Stimulated activated CD4-positive, alpha-beta T cell treated with anti-CD3 and anti-CD28 coated beads, Interleukin-1b, Interleukin-23, amount 100 ng/mL, for 4 hours (primary cell): Measurements from ENCODE around the gene KIF18A.
"Not testable (repeated sequence)": the region's sequence is repeated elsewhere in the genome, so short reads cannot be mapped to it uniquely, and the experiment has no call there.

Source experiments
- DNase-seq, 2 donors: peaks; one replicate each; pipeline ENCODE4 v3.0.0-alpha.2; 2020; ENCODE audit warnings: low read depth in 2 of 2

Gene KIF18A

GRCh38 chr11:28106353-28107043 is 1.5 kb downstream of the KIF18A start:
- no peak for DNase-seq

- no peak for DNase-seq
Observed at GRCh38 chr11:28105869-28106268, 2.1 kb downstream of the KIF18A start.

GRCh38 chr11:28104984-28105383 is 3.0 kb downstream of the KIF18A start:
- no peak for DNase-seq

- DNase-seq, result no peak
Observed at GRCh38 chr11:28104425-28104824, 3.5 kb downstream of the KIF18A start.

GRCh38 chr11:28102300-28102699 is 5.7 kb downstream of the KIF18A start:
- not testable (repeated sequence) for DNase-seq

- no peak for DNase-seq
Observed at GRCh38 chr11:28100665-28101064, 7.3 kb downstream of the KIF18A start.

- DNase-seq, result no peak
Observed at GRCh38 chr11:28099715-28100114, 8.2 kb downstream of the KIF18A start.

- no peak for DNase-seq
Observed at GRCh38 chr11:28098257-28098656, 9.7 kb downstream of the KIF18A start.

GRCh38 chr11:28092786-28093185 is 15.2 kb downstream of the KIF18A start:
- DNase-seq, result no peak

GRCh38 chr11:28090052-28090749 is 17.8 kb downstream of the KIF18A start:
- no peak for DNase-seq

GRCh38 chr11:28089378-28089777 is 18.6 kb downstream of the KIF18A start:
- no peak for DNase-seq

GRCh38 chr11:28087693-28088092 is 20.3 kb downstream of the KIF18A start:
- not testable (repeated sequence) for DNase-seq

- not testable (repeated sequence) for DNase-seq
Observed at GRCh38 chr11:28087192-28087591, 20.8 kb downstream of the KIF18A start.

GRCh38 chr11:28086569-28086968 is 21.4 kb downstream of the KIF18A start:
- DNase-seq, result no peak

- DNase-seq, result no peak
Observed at GRCh38 chr11:28083118-28083517, 24.8 kb downstream of the KIF18A start.

- DNase-seq, result no peak
Observed at GRCh38 chr11:28077521-28077920, 30.4 kb downstream of the KIF18A start.

- no peak for DNase-seq
Observed at GRCh38 chr11:28072321-28072720, 35.6 kb downstream of the KIF18A start.

- no peak for DNase-seq
Observed at GRCh38 chr11:28071305-28071704, 36.7 kb downstream of the KIF18A start.

GRCh38 chr11:28058333-28058732 is 49.6 kb downstream of the KIF18A start:
- DNase-seq, result no peak

- DNase-seq, result no peak
Observed at GRCh38 chr11:28054821-28055220, 53.1 kb downstream of the KIF18A start.

- no peak for DNase-seq
Observed at GRCh38 chr11:28049338-28050216, 58.4 kb downstream of the KIF18A start.

- DNase-seq, result no peak
Observed at GRCh38 chr11:28048812-28049211, 59.1 kb downstream of the KIF18A start.
